Gastroesophageal sphincter (tissue), 4 donors: Measurements from ENCODE around the gene DIP2C. TPM values are rescaled to one million over a fixed set of nuclear protein-coding genes. Genes with fewer than 3 reads are reported as not detected.
A peak's percentile ranks its signal among the peaks of the same experiment; 100 is the strongest.

Experiments
- ATAC-seq: fragments of 150-250 bp; one replicate; pipeline ENCODE4 v1.9.1; 2016; ENCODE audit warnings: mild to moderate bottlenecking, moderate library complexity
- H3K27ac ChIP-seq, 4 donors: fragments of 200-600 bp; sonication (generic) in 3 of 4; 1 replicate in 3 of 4; 2 replicates in 1 of 4; pipeline ENCODE4 v1.5.1; 2016 to 2019
- H3K27me3 ChIP-seq: fragments of 200-600 bp; sonication (generic); one replicate; pipeline ENCODE4 v1.5.1; 2019
- H3K36me3 ChIP-seq, 2 donors: fragments of 200-600 bp; sonication (generic); one replicate each; pipeline ENCODE4 v1.5.1; 2019; ENCODE audit warnings: control low read depth in 1 of 2
- H3K4me1 ChIP-seq, 3 donors: fragments of 200-600 bp; sonication (generic); 1 replicate in 2 of 3; 2 replicates in 1 of 3; pipeline ENCODE4 v1.5.1; 2016 to 2019; ENCODE audit warnings: control low read depth in 2 of 3
- H3K4me3 ChIP-seq, 2 donors: fragments of 200-600 bp; sonication (generic); one replicate each; pipeline ENCODE4 v1.5.1; 2019; ENCODE audit warnings: mild to moderate bottlenecking in 1 of 2, moderate library complexity in 1 of 2
- H3K9me3 ChIP-seq, 3 donors: fragments of 200-600 bp; sonication (generic); one replicate each; pipeline ENCODE4 v1.5.1; 2017 to 2019; ENCODE audit warnings: control low read depth in 2 of 3
- EP300 ChIP-seq: sonication (generic); formaldehyde crosslinking; IDR thresholded peaks from one replicate; pipeline ENCODE4 v1.6.1; 2017; ENCODE audit warnings: antibody characterized with exemption, mild to moderate bottlenecking
- POLR2A ChIP-seq, 2 donors: fragments of 450-650 bp; IDR thresholded peaks; one replicate each; pipeline ENCODE4 v1.6.1; 2017; ENCODE audit warnings: antibody characterized with exemption in 2 of 2, mild to moderate bottlenecking in 2 of 2, moderate library complexity in 1 of 2
- POLR2AphosphoS5 ChIP-seq: sonication (generic); formaldehyde crosslinking; IDR thresholded peaks from one replicate; pipeline ENCODE4 v1.6.1; 2017; ENCODE audit warnings: antibody characterized with exemption
- WGBS, 2 donors: methylation state at CpG; one replicate each; pipeline ENCODE4 v1.1.5; 2018; ENCODE audit warnings: low coverage in 1 of 2; 5-methylcytosine and 5-hydroxymethylcytosine counted together
- total RNA-seq, 4 donors: library from RNA; depleted of rRNA; stranded (reverse); fragments of >200 nt; gene quantifications; one replicate each; pipeline ENCODE4 v1.1.0, GENCODE V29; 2016
- TF ChIP-seq, protein P1 (sequence below), 4 experiments: fragments of 200-600 bp in 2 of 4; fragments of 450-650 bp in 2 of 4; sonication (generic) in 1 of 4; IDR thresholded peaks; one replicate each; pipeline ENCODE4 v1.5.1; 2017 to 2019; ENCODE audit warnings: antibody characterized with exemption in 4 of 4, mild to moderate bottlenecking in 2 of 4, moderate library complexity in 2 of 4

Gene DIP2C
- total RNA-seq, 4 donors from 2014 or later = 40.8 to 73.8 (median 47.7) TPM

DNA sequence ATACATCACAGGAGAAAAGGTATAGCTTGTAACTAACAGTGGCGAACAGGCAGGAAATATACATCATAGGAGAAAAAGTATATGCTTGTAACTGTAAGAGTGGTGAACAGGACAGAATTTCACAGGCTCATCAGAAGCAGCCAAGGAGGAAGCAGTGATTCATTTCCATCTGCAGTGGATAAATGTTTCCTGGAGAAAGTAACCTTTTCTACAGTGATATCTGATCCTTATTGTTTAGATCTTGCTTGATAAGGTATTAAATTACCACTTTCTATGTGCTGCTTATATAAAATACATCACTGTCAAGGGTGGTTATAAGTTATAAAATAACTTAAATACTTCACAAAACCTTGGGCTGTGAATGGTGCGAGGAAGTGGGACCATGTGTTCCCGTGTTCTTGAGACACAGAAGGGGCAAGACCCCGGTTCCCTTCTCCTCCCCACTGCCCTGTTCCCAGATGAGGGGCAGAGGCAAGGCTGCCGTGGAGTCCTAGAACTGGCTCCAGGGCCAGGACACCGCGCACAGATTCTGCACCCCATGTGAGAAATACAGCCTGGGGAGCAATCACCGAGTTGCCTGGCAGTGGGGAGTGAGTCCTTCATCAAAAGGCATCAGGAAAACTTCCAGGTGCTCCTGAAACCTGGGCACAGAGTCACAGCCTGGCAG lies 135.2 kb downstream of the DIP2C start:
- Histone ChIP-seq H3K36me3 (no peaks in the 10 kb centered on the region), H3K27ac (no peak overlapping the region), H3K27me3 (no peaks in the 10 kb centered on the region), H3K4me3 (no peak overlapping the region), H3K9me3 (no peaks in the 10 kb centered on the region), H3K4me1 (peaks cover 0 to 92% (median 12%) of the 10 kb centered on the region in 3 donors)
- TF ChIP-seq, protein P1, sequence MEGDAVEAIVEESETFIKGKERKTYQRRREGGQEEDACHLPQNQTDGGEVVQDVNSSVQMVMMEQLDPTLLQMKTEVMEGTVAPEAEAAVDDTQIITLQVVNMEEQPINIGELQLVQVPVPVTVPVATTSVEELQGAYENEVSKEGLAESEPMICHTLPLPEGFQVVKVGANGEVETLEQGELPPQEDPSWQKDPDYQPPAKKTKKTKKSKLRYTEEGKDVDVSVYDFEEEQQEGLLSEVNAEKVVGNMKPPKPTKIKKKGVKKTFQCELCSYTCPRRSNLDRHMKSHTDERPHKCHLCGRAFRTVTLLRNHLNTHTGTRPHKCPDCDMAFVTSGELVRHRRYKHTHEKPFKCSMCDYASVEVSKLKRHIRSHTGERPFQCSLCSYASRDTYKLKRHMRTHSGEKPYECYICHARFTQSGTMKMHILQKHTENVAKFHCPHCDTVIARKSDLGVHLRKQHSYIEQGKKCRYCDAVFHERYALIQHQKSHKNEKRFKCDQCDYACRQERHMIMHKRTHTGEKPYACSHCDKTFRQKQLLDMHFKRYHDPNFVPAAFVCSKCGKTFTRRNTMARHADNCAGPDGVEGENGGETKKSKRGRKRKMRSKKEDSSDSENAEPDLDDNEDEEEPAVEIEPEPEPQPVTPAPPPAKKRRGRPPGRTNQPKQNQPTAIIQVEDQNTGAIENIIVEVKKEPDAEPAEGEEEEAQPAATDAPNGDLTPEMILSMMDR (IDR thresholded peaks at IDR 0.05) = no peak
- TF ChIP-seq POLR2AphosphoS5 = no peak
- TF ChIP-seq POLR2A (IDR thresholded peaks at IDR 0.05) = no peak
- TF ChIP-seq EP300 = no peak
- 85 to 87% methylated on average over 5 to 6 of the region's 8 CpGs for WGBS, 2 donors
- no peak for ATAC-seq

DNA sequence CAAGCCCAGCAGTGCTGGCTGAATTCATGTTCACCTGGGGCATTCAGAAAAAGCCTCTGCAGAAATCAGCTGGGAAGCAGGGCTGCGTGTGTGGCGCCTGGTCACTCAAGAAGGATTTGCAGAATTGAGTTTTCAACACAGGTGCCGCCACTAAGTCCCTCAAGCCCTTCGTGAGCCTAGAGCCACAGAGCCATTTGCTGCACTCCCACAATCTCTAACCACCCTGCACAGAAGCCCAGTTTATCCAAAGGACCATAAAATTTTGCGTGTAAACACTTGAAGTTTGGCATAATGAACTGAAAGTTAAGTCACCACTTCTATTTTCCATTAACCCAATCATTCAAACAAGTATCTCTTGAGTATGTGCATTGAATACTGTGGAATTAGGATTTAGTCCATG lies 136.2 kb downstream of the DIP2C start:
- no peak for TF ChIP-seq POLR2AphosphoS5
- no peak for TF ChIP-seq POLR2A (IDR thresholded peaks at IDR 0.05)
- TF ChIP-seq, protein P1 (IDR thresholded peaks at IDR 0.05) = no peak
- 67 to 85% methylated on average over 3 to 5 of the region's 5 CpGs for WGBS, 2 donors
- Histone ChIP-seq H3K4me1 (peaks cover 0 to 91% (median 10%) of the 10 kb centered on the region in 3 donors), H3K27me3 (no peaks in the 10 kb centered on the region), H3K9me3 (no peaks in the 10 kb centered on the region), H3K4me3 (no peak overlapping the region), H3K36me3 (no peaks in the 10 kb centered on the region), H3K27ac (peak overlapping the region in 1 of 4 donors; percentile 59)
- ATAC-seq = no peak

DNA sequence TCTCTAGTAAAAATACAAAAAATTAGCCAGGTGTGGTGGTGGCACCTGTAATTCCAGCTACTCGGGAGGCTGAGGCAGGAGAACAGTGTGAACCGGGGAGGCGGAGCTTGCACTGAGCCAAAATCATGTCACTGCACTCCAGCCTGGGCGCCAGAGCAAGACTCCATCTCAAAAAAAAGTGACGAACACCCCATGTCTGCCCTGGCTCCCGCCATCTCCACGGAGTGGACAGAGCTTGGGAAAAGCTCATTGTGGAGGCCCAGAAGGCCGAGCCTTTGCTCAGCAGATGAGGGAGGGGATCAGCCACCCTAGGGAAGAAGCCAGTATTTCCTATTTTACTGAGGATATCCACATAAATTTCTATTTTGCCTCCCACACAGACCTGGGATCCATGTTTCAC lies 136.8 kb downstream of the DIP2C start:
- 78 to 79% methylated on average over 6 to 8 of the region's 8 CpGs for WGBS, 2 donors
- TF ChIP-seq EP300 = no peak
- no peak for TF ChIP-seq POLR2A (IDR thresholded peaks at IDR 0.05)
- TF ChIP-seq, protein P1 (IDR thresholded peaks at IDR 0.05) = no peak
- no peak for TF ChIP-seq POLR2AphosphoS5
- no peaks in the 10 kb centered on the region for H3K27me3 ChIP-seq
- H3K27ac ChIP-seq = peak overlapping the region in 2 of 4 donors; percentile 57 to 59
- H3K4me3 ChIP-seq = no peak overlapping the region
- no peaks in the 10 kb centered on the region for H3K9me3 ChIP-seq
- H3K4me1 ChIP-seq = peaks cover 2 to 91% (median 9%) of the 10 kb centered on the region in 3 donors
- ATAC-seq = no peak
- no peaks in the 10 kb centered on the region for H3K36me3 ChIP-seq

DNA sequence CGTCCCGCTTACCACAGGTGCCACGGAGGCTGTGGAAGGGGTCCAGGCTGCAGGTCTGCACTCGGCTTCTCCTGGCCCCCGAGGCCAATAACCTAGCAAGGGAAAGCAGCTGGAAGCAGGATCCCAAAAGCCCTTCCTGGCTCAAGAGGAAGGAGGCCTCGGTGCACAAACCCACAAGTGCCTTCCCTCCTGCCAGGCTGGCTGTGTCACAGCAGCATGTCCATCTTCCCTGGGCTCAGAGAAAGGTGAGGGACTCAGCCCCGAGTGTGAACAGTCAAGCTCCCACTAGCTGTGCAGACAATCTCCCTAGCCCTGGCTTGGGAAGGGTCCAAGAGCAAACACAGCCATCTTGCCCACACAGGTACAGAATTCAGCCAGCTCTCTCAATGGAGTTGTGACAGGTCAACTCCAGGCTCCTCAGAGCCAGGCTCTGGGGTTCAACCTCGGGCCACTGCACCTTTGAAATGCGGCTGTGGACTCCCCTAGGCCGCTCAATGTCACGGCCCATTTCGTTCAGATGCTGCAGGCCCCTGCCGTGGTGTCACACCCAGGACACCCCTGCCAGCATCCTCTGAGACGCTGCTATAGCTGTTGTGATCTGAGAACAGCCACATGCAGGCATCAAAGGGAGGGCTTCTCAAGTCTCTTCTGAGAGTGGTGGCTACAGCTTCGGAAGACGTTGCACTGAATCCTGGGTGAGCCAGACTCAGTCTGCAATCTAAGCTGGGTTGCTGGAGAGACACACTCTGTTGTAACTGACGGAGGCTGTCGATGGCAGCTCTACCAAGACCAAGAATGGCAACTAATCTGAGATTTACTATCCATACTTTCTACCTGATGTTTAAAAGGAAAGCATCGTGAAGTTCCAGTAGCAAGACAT lies 137.9 kb downstream of the DIP2C start:
- no peak overlapping the region for H3K4me3 ChIP-seq
- no peaks in the 10 kb centered on the region for H3K9me3 ChIP-seq
- H3K36me3 ChIP-seq = no peaks in the 10 kb centered on the region
- WGBS, 2 donors = 51 to 71% methylated on average over 3 to 5 of the region's 19 CpGs
- H3K27ac ChIP-seq = peak overlapping the region in 2 of 4 donors; percentile 57 to 59
- H3K27me3 ChIP-seq = no peaks in the 10 kb centered on the region
- no peak for ATAC-seq
- TF ChIP-seq, protein P1 (IDR thresholded peaks at IDR 0.05) = no peak
- no peak for TF ChIP-seq POLR2A (IDR thresholded peaks at IDR 0.05)
- no peak for TF ChIP-seq EP300
- TF ChIP-seq POLR2AphosphoS5 = no peak
- peaks cover 3 to 93% (median 7%) of the 10 kb centered on the region in 3 donors for H3K4me1 ChIP-seq
